NCI-H146 (cell line): ENCODE measurements around the gene BOLA2B.
"Not testable (repeated sequence)": the region's sequence is repeated elsewhere in the genome, so short reads cannot be mapped to it uniquely, and the experiment has no call there.

Experiments used
- DNase-seq: peaks from one replicate; lab custom pipeline; 2025; lab: John Stamatoyannopoulos, UW

The BOLA2B gene

DNA sequence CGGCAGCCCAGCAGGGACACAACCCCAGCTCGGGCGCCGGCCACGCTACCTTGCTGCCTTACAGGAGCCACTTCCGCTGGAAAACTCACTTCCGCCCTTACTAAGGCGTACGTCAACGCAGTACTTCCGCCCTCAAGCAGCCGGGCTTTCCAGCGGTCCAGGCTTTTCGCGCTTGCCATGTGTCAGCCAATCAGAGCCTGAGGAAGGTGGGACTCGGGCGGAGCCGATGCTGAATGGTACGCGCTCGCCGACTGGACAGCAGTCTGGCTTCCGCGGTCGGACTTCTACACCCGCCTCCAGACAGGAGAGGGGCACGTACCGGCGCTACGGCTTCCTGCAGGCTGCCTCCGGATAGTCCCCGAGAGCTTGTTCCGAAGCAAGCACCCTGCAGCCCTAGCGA is at the start of gene BOLA2B, which contains the start of gene SLX1A:
BOLA2B (minus strand) TSS at position 52 of the 400 bp plus-strand sequence. CDS start 71 bp downstream, outside the sequence.
SLX1A (plus strand) TSS at position 261 of the 400 bp plus-strand sequence. CDS start 210 bp downstream, outside the sequence.
- DNase-seq, result not testable (repeated sequence)

- DNase-seq, result not testable (repeated sequence)
These were observed 23.6 kb upstream of the BOLA2B start for GRCh38 chr16:30217082-30217481.

DNA sequence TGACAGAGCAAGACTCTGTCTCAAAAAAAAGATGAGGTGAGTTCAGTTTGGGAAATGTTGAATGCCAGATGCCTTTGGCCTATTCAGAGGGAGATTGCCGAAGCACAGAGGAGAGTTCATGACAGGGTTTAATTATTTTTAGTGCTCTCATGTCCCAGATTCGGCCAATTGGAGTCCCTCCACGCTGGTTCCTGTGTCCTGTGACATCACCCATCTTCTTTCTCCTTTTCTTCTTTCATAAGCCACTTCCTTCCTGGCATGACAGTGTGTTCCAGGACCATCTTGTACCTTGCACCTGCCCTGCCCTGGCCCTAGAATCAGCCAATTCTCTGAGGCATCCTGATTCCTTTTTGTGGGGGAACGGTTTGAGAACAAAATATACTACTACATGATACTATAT is 17.9 kb upstream of the BOLA2B start:
- not testable (repeated sequence) for DNase-seq

GRCh38 chr16:30209032-30209431 is 15.6 kb upstream of the BOLA2B start:
- DNase-seq, result not testable (repeated sequence)

DNA sequence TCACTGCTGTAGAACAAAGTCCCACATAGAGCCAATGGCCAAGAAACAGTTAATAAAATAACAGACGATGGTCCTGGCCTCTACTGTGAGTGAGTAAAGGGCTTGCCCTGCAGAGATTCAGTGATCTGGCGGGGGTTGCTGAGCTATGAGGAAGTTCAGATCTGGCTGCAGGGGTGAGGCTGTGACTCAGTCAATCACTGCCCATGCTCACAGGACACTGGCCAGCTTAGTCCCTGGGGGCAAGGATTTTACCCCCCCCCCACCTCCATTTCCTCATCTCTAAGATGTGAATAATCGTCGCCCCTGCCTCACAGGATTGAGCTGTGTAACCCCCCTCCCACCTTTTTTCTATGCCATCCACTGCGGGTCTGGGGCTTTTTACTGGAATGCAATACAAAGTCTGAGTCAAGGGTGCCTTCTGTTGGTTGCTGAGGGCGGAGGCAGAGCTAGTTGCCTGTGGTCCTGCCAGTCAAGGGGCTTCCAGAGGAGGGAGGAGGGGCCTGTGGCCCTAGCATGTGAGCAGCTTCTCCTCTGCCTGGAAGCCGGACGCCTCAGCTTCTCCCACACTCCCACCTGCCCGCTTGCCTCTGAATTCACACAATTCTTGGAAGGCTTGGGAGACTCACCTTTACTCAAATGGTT is 13.7 kb upstream of the BOLA2B start:
- not testable (repeated sequence) for DNase-seq

DNA sequence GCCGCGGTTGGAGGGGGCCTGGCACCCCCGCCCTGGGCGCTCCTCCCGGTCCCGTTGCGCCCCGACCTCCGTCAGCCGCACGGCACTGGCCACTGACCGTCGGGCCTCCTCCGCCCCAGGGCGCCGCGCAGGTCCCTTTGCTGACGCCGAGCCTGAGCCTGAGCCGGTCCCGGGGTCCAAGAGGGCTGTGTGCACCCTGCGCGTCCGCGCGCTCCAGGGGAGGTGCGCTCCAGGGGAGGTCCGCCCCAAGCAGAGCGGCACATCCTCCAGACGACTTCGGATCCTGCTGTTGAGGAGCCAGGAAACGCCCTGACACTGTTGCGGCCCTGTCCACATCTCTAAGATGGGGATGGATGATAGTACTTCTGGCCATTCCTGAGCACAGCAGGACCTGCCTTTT is 12.8 kb upstream of the BOLA2B start:
- not testable (repeated sequence) for DNase-seq

DNA sequence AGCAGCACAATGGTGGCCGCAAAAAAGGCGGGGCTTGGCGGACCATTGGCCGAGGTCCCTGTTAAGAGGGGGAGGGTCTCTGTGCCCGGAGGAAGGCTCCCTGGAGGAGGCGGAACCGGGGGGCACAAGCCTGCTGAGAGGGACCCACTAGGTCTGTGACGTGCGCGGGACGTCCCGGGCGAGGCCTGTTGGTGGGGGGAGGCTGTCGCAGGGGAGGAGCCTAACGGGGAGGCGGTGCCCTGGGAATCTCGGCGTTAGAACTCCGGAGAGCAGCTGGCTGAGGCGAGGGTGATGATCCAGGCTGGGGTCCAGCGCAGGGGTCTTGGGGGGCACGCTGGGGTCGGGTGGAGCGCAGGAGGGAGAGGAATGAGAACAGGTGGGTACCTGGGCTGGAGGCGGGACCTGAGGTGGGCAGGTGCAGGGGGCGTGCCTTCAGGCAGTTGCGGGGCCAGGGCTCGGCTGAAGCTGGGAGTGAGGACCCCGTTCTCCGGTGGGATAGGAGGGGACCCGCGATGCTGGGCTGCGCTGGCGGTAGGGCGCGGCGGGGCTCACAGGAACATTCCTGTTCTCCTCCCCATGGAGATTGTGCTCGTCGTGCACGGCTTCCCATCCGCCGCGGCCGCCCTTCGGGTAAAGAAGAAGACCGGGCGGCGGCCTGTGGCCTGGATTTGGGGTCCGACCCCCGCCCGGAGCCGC is 12.2 kb upstream of the BOLA2B start:
- DNase-seq, result not testable (repeated sequence)

DNA sequence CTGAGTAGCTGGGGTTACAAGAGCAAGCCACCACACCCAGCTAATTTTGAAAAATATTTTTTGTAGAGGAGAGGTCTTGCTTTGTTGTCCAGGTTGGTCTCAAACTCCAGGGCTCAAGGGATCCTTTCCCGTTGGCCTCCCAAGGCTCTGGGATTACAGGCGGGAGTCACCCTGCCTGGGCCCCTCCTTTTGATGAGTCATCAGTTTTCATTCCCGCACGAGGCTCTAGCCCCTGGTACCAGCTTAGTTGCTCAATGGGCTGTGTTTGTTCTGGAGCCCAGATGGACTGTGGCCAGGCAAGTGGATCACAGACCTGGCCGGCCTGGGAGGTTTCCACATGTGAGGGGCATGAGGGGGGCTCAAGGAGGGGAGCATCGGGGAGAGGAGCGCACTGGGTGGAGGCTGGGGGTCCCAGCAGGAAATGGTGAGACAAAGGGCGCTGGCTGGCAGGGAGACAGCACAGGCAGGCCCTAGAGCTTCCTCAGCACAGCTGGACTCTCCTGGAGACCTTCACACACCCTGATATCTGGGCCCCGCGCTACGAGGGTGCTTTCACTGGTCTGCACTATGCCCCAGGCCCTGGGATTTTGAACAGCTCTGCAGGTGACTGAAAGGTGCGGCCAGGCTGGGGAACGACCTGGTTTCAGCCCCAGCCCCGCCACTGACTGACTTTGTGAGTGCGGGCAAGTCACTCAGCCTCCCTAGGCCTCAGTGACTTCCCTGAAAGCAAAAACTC is 6.3 kb upstream of the BOLA2B start:
- DNase-seq, result not testable (repeated sequence)

- DNase-seq, result not testable (repeated sequence)
These were observed 5.6 kb upstream of the BOLA2B start, which contains the start of gene SULT1A3 for GRCh38 chr16:30199049-30199448. Gene SULT1A3 (plus strand): TSS chr16:30199255. CDS start chr16:30200729, 1,474 bp downstream.

DNA sequence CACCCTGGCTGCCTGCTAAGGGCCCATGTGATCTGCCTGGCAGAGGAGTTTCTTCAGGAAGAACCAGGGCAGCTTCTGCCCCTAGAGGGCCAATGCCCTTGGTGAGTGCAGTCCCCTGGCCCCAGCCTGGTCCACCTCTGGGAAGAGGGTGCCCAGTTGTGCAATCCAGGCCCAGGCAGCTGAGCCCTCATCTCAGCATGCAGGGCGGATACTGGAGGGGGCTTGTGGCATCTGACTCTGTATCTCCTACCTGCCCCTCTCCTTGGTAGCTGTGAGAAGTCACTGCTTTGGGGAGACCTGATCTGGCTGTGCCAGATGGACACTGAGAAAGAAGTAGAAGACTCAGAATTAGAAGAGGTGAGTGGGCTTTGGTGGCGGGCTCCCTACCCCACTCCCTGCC is 3.5 kb upstream of the BOLA2B start:
- DNase-seq, result not testable (repeated sequence)

DNA sequence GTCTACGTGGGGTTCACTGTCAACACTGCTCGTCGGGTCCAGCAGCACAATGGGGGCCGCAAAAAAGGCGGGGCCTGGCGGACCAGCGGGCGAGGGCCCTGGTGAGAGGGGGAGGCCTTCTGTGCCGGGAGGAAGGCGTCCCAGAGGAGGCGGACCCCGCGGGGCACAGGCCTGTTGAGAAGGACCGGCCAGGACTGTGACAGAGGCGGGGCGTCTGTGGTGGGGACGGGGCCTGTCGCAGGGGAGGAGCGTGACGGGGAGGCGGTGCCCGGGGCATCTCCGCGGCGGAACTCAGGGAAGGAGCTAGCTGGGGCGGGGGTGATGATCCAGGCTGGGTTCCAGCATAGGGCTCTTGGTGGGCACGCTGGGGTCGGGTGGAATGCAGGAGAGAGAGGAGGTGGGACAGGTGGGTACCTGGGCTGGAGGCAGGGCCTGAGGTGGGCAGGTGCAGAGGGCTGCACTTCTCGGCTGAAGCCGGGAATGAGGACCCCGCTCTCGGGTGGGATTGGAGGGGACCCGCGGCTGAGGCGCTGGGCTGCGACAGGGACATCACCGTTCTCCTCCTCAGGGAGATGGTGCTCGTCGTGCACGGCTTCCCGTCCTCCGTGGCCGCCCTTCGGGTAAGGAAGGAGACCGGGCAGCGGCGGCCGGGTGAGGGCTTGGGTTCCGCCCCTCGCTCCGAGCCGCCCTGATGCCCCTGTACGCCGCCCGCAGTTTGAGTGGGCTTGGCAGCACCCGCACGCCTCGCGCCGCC is 883 bp upstream of the BOLA2B start:
- not testable (repeated sequence) for DNase-seq

DNA sequence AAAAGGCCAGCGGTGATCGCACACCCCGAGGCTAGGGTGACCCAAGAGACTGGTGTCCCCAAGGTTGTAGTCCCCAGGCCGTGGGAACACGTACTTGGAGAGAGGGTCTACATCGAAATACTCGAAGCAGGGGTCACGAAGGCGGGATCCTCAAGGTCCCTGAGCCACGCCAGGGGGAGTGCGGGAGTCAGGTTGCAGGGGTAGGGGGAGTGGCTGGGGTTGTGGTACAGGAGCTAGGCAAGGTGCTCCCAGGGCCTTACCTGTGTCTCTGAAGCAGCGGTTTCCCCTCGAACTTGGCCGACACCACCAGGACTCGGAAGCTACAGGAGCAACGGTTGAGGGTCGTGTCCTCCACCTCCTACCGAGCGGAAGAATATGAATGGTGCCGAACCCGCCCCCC is 368 bp downstream of the BOLA2B start:
- not testable (repeated sequence) for DNase-seq

DNA sequence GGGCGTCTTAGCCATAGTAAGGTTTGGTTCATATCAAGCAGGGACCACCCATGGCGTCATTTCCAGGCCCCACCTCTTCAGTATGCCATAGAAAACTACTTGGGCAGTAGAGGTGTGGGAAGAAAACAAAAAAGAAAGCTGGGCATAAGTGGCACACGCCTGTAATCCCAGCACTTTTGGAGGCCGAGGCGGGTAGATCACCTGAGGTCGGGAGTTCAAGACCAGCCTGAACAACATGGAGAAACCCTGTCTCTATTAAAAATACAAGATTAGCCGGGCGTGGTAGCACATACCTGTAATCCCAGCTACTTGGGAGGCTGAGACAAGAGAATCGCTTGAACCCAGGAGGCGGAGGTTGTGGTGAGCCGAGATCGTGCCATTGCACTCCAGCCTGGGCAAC is 2.3 kb downstream of the BOLA2B start:
- DNase-seq, result not testable (repeated sequence)

DNA sequence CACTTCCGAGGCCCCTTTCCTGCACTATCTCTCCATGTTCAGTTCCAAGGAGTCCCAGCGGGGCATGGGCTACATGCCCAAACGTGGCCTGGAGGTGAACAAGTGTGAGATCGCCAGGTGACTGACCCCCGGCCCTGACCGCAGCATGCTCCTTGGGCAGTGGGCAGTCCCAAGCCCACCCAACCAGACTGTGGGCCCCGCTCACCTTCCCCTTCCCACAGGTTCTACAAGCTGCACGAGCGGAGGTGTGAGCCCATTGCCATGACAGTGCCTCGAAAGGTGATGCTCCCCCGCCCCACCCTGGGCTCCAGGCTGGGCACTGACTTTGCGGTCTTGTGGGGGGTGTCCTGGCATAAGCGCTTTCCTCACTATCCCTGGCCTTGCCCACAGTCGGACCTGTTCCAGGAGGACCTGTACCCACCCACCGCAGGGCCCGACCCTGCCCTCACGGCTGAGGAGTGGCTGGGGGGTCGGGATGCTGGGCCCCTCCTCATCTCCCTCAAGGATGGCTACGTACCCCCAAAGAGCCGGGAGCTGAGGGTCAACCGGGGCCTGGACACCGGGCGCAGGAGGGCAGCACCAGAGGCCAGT is 5.4 kb downstream of the BOLA2B start:
- DNase-seq, result no peak

DNA sequence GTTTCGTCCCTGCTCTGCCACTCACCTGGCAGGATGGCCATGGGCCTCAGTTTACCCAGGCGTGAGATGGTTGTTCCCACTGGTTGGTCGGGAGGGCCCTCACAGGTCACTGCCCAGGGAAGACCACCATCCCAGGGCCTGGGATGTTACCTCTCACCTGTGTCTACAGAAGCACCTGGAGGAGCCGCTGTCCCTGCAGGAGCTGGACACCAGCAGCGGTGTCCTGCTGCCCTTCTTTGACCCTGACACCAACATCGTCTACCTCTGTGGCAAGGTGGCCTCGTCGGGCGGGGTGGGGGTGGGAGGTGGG is 6.0 kb downstream of the BOLA2B start:
- no peak for DNase-seq

DNA sequence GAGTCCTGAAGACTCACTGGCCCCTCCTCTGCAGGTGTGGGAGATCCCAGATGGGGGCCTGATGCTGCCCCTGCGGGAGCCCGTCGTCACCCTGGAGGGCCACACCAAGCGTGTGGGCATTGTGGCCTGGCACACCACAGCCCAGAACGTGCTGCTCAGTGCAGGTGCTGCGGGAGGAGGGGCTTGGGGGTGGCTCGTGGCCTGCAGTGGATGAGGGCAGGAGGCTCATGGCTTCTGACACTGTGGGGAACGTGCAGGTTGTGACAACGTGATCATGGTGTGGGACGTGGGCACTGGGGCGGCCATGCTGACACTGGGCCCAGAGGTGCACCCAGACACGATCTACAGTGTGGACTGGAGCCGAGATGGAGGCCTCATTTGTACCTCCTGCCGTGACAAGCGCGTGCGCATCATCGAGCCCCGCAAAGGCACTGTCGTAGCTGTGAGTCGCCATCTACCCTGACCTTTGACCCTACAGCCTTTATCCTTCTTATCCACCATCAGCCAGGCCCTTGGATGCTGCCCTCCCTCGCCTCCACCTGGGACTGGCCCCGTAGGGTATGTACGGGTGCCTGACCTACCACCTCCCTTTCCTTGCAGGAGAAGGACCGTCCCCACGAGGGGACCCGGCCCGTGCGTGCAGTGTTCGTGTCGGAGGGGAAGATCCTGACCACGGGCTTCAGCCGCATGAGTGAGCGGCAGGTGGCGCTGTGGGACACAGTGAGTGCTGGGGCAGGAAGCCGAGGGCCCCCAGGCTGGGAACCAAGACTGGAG is 6.5 kb downstream of the BOLA2B start:
- DNase-seq, result no peak

DNA sequence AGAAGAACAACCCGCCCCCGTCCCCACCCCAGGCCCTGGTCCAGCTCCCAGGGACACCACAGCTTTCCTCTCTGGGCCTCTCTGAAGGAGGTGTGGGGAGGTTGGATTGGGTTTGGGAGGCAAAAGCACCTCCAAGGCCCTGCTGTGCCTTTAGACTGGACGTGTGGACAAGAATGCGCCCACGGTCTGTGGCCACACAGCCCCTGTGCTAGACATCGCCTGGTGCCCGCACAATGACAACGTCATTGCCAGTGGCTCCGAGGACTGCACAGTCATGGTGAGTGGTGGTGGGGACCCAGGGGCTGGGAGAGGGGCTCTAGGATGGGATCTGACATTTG is 7.1 kb downstream of the BOLA2B start:
- DNase-seq, result no peak

DNA sequence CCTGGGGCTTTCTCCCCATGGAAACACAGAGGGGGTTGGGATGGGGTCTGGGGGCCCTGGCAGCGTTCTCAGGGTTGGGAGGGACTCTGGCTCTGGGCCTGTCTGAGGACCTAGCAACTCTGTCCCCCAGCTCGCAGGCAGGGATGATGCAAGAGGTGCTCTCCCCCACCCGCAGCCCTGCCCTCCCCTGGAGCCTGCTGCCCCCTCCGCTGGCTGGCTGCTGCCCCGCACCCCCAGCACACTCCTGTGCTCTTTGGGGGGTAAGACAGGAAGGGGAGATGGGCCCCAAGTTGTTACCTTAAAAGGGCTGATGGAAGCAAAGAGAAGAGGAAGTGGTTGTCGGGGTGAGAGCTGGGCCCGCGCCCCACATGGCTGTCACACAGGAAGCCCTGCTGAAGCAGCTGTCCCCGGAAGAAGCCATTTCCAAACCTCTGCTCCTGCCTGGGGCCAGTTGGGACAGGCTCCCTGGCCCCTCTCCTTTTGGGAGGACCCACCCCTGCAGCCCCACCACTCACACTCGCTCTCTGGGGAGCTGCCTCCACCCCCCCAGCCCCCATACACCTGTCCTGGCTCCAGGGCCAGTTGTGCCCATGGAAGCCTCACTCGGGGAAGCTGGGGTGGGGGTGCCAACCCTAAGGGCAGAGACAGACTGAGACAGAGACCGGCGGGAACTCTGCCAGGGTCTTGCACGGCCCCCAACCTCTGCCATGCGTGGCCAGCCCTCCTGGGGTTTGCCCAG is 7.6 kb downstream of the BOLA2B start:
- DNase-seq, result no peak

GRCh38 chr16:30184891-30185682 is 8.4 kb downstream of the BOLA2B start:
- no peak for DNase-seq
